GM12873 (cell line): ENCODE results near the gene NUDCD3.

Experiments used
- TF ChIP-seq, protein P1 (sequence below): IDR thresholded peaks from 2 replicates; pipeline ENCODE4 v1.5.1; 2012; ENCODE audit warnings: low read depth, mild to moderate bottlenecking, moderate library complexity, low read length, control low read depth; ENCODE audit not compliant: insufficient read depth; ENCODE audit errors: missing control alignments

Gene NUDCD3

DNA sequence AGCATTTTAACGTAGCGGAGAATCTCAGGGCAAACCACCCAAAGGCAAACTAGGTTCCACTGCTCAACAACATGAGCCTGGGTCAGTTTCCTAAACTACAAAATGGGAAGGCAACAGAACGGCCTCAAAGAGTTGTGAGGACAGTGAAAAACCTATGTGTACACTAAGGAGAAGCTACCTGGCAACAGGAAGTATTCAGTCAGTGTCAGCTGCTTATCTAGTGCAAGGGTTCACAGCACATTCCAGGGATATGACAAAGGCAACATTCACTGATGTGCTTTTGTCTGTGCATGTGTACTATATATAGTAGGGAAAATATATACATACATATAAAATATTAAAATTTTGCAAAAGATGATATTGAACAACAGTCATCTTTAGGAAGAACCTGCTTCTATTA is 17.2 kb downstream of the NUDCD3 start:
- TF ChIP-seq, protein P1, sequence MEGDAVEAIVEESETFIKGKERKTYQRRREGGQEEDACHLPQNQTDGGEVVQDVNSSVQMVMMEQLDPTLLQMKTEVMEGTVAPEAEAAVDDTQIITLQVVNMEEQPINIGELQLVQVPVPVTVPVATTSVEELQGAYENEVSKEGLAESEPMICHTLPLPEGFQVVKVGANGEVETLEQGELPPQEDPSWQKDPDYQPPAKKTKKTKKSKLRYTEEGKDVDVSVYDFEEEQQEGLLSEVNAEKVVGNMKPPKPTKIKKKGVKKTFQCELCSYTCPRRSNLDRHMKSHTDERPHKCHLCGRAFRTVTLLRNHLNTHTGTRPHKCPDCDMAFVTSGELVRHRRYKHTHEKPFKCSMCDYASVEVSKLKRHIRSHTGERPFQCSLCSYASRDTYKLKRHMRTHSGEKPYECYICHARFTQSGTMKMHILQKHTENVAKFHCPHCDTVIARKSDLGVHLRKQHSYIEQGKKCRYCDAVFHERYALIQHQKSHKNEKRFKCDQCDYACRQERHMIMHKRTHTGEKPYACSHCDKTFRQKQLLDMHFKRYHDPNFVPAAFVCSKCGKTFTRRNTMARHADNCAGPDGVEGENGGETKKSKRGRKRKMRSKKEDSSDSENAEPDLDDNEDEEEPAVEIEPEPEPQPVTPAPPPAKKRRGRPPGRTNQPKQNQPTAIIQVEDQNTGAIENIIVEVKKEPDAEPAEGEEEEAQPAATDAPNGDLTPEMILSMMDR = no peak

DNA sequence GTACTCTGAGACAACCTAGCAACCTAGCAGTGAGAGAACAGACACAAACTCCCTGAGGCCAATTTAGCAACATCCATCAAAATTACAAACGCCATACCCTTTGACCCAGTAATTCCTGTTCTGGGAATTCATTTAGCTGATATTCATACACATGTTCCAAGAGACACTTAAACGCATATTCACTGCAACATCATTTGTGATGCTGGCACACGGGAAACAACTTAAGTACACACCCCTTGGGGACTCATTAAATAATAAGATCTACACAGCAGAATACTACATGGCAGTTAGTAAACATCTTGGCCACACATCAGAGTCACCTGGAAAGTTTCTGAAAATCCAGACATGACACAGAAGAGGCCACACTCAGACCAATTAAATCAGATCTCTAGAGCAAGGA is 17.6 kb downstream of the NUDCD3 start:
- TF ChIP-seq, protein P1 = no peak

DNA sequence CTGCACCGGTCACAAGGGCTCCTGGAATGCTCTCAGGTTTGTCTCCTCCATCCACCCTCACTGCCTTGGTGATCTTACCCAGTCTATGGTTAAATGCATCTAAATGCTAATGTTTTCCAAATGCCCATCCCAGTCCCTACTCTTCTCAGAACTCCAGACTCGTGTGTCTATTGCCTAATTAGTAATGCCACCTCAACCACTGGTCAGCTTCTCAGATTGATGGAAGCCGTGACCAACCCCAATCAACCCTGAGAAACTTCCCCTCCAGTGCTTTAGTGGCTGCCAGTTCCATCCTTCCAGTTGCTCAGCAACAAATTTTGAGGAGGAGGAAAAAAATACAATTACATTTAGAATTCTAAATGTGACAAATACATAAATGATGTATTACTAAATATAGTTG is 18.6 kb downstream of the NUDCD3 start:
- TF ChIP-seq, protein P1 = no peak

DNA sequence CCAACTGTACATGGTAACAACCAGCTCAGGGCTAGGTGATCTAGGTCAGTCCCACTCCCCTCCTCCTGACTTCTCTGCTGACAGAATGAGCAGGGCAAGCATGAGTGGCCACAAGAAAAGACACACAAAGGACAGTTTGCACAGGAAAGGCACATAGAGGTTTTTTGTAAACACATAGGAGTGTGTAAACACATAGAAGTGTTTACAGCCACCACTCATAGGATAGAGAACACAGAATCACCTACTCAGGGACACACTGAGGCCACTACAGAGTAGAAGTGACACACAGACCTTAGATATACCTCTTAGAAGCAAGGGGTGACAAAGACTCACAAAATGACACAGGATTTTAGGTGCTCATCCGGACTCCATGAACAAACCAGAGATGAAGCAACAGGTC is 19.0 kb downstream of the NUDCD3 start:
- TF ChIP-seq, protein P1 = no peak

DNA sequence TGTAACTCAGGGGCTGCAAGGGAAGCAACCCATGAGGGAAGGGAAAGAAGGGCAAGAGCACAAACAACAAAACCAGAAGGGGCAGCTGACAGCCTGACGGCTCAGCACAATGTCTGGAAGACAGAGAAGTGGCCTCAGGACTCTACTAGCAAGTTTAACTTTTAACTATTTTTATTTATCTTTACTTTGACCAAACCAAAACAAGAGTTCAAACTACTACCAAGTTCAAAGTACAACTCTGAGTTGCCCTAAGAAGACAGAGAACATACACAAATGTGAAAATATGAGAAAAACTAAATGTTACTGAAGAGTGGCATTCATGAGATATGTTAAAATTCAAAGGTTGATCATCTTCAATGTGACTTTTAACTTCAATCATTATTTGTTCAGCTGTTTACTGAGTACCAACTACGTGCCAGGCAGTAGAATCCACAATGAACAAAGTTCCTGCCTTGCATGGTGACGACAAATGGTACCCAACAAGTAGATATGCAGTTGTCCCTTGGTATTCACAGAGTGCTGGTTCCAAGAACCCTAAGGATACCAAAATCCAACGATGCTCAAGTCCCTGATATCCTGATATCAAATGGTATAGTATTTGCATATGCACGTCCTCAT is 19.7 kb downstream of the NUDCD3 start:
- TF ChIP-seq, protein P1 = no peak

DNA sequence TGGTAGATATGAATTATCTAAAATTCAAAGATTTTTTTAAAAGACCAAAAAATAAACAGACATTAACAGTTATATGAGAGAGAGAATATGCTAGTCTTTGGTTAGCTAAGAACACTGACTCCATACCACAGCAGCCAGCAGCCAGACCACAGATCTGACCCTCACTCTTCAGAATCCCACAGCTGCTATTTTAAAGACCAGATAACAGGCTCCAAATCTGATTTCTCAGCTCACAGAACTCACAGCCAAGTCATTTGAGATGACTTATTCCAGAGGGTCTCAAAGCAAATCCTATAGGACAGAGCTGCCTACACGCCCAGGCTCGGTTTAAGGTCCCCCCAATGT is 20.4 kb downstream of the NUDCD3 start:
- TF ChIP-seq, protein P1 = no peak

DNA sequence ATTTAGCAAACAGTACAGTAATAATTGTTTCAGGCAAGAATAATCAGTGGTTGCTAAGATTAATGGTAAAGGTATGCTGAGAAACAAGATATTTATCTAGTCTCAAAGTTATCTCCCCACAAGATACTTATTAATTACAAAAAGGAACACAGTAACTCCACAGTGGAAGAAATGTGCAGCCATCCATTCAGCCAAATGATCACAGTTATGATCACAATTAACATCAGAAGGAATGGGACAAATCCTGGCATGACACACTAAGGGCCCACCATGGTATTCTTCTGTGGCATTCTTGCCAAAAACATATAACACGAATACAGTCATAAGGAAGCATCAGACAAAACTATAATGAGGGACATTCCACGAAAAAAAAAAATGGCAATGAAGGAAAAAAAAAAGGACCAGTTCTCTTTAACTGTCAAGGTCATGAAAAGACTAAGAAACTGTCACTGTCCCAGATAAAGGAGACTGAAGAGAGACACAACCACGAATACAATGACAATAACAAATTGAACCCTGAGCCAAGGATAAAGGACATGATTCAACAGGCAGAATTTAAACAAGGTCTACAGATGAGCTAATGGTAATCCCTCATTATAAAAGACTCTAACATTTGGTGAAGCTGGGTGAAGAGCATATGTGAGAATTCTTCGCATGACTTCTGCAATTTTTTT is 20.9 kb downstream of the NUDCD3 start:
- TF ChIP-seq, protein P1 = no peak
